Stimulated activated naive CD8-positive, alpha-beta T cell treated with anti-CD3 and anti-CD28 coated beads, Interleukin-15, Interleukin-2, amounts not matched to agents 100 U/mL and 50 U/mL, for 24 hours (primary cell): Measurements from ENCODE around the gene LTBP2.

Experiments used
- ATAC-seq: fragments of 150-1000 bp; cut with Tn5 transposase; one replicate; pipeline ENCODE4 v1.10.0; 2021
- DNase-seq: peaks from one replicate; pipeline ENCODE4 v3.0.0; 2021

Gene LTBP2

DNA sequence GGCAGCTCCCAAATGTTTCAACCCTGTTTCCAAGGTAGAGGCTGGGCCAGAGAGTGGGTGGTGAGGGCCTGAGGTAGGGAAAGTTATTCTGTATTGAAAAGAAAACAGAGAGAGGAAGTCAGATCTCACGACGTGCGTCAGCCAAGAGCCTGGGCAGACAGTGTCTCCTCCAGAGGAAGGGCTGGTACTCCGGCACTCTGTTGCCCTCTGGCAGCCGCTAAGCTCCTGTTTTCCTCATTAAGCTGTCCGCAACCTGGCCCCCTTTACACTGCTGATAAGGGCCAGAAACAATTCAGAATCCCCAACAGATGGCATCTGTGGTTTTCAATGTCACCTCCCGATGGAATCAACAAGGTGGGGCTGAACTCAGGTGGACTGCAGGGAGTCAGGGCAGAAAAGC lies 26.0 kb upstream of the LTBP2 start:
- ATAC-seq (no peak), DNase-seq (no peak)

- DNase-seq (no peak), ATAC-seq (no peak)
Measured at GRCh38 chr14:74637178-74637550, 25.1 kb upstream of the LTBP2 start.

DNA sequence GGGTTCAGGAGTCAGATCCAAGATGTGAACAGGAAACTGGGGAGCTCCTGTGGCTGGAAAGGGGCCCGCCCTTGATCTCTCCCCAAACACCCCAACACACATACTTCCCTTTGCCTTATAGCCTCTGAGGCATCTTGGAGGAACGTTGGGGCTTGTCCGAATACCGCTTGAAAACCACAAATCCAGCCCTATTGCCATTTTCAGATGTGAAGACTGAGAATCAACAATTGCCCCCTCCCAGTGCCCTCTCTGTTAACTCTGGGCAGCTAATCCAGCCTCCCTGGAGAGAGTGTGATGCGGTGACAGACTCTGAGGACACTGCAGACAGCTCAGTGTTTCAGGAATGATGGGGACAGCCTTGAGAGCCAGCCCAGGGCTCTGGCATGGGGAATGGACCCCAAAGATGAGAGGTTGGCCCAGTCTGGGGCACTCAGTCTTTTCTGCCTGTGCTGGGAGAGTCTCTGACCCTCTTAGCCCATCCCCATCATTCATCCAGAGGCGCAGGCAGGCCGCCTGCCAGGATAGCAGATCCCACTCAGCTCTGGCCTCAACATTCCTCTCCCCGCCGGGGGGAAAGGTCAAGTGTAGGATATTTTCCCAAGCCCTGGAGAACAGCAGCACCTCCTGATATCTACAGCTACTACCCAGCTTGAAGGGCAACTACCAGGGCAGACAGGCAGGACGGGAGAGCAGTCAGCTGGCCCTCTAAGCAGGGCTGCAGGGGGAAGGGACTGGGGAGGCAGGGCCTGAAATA lies 24.6 kb upstream of the LTBP2 start:
- ATAC-seq: no peak
- no peak for DNase-seq

- DNase-seq: no peak
- ATAC-seq: no peak
Measured at GRCh38 chr14:74635847-74636246, 23.8 kb upstream of the LTBP2 start.

DNA sequence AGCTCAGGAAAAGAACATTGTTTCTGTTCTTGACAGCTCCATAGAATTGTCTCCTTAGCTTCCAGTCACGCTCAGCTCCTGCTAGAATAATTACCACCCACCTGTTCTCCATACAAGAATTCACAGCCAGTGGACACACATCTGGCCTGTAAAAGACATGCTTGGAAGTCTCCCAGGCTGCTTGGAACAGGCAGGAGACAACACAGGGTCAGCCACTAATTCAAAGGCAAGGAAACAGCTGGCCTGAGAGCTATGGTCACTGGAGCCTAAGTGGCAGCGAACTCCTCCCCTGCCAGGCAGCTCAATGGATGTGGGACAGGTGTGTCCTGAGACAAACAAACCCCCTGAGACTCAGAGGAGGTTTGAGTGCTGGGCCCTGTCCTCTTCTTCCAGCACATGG lies 22.9 kb upstream of the LTBP2 start:
- no peak for ATAC-seq

GRCh38 chr14:74634481-74634880 lies 22.4 kb upstream of the LTBP2 start:
- DNase-seq: no peak

More for the DNA sequence above, 22.9 kb upstream of the LTBP2 start:
- DNase-seq: no peak

DNA sequence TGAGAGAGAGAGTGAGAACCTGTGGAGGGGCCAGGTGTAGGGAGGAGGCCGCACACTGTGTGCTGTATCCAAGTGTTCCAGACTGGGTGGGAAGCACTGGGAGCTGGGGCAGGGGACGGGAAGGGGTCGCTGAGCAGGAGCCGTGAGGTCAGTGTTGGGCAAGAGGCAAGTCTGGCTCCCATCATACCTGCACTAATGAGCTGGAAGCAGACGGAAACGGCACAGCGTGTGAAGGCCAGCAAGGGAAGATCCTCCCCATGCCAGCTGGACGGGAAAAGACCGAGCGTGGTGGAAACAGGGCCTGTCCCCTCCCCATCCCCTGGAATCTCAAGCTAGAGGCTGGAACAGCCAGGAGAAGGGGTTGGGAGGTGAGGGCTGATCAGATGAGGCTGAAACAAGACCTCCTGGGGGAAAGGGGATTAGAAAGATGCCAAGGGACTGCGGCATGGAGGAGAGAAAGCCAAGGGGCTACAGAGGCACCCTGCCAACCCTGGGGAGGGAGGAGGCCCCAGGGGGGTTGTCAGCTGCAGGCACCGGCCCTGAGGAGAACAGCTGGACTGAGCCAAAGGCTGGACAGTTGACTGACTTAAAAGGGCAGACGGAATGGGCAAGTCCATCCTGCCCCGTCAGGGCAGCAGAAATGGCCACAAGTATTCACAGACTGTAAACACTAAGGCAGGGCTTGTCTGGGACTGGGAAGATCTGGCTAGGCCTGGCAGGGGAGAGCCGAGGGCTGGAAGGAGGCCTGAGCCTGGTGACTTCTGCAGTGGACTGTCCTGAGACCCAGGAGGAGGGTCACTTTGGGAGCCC lies 19.0 kb upstream of the LTBP2 start:
- DNase-seq (no peak), ATAC-seq (no peak)

More at GRCh38 chr14:74634481-74634880, 22.4 kb upstream of the LTBP2 start:
- no peak for ATAC-seq

- ATAC-seq (no peak), DNase-seq (no peak)
Measured at GRCh38 chr14:74628418-74628817, 16.4 kb upstream of the LTBP2 start.

GRCh38 chr14:74627076-74627475 lies 15.0 kb upstream of the LTBP2 start:
- DNase-seq (no peak), ATAC-seq (no peak)

DNA sequence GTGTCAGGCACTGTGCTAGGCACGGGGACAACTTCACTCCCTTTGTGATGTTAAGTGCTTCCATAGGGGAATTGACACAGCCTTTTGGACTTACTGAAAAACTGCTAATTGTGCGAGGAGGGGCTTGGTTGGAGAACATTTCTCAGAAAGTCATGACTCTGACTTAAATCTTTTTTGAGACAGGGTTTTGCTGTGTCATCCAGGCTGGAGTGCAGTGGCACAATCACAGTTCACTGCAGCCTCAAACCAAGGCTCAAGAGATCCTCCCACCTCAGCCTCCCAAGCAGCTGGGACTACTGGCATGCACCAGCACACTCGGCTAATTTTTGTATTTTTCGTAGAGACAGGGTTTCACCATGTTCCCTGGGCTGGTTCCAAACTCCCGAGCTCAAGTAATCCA lies 10.2 kb upstream of the LTBP2 start:
- DNase-seq (no peak), ATAC-seq (no peak)

- DNase-seq (no peak), ATAC-seq (no peak)
Measured at GRCh38 chr14:74621556-74621955, 9.5 kb upstream of the LTBP2 start.

DNA sequence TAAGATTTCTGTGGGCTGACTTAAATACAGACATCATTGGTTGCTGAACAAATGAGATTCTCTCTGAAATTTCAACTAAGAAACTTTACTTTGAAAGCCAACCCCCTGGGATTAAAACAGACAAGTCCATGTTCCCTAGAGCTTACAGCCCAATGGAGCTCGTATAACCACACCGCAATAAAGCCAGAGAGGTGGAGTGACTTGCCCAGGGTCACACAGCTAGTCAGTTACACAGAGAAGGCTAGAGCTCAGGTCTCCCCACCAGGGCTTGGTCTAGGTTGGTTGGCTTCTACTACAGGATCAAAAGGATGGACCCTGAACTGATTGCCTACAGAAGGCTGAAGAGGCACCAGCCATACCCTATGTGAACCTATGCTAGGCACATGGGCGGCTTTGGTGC lies 8.9 kb upstream of the LTBP2 start:
- no peak for DNase-seq
- no peak for ATAC-seq

- peak; percentile 86 for ATAC-seq
- DNase-seq: peak; percentile 43
Measured at GRCh38 chr14:74620497-74620921, 8.5 kb upstream of the LTBP2 start.

GRCh38 chr14:74619672-74620131 lies 7.7 kb upstream of the LTBP2 start:
- DNase-seq: no peak
- no peak for ATAC-seq

- DNase-seq (peak; percentile 67), ATAC-seq (peak; percentile 78)
Measured at GRCh38 chr14:74618078-74618952, 6.3 kb upstream of the LTBP2 start.

- DNase-seq (no peak), ATAC-seq (no peak)
Measured at GRCh38 chr14:74616996-74617700, 5.1 kb upstream of the LTBP2 start.

GRCh38 chr14:74616507-74616906 lies 4.5 kb upstream of the LTBP2 start:
- no peak for ATAC-seq
- peak; percentile 48 for DNase-seq

DNA sequence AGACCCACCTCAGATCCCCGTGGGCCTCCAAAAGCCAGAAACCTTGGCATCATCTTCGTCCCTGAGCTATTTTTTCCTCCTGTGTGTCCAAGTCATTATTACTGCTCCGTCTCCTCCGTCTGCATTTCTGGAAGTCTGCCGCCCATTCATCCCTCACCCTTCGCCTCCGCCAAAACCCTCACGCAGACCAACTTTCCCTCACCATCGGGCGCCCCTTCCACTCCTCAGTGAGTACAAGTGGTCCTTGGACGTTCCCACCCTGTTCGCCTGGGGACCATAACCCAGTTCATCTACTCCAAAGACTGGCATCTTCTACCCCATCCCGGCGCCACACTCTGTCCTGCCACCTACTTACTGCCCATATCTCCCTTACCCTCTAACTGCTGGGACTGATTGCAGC lies 3.7 kb upstream of the LTBP2 start:
- DNase-seq: no peak
- ATAC-seq: no peak

GRCh38 chr14:74614508-74615495 lies 2.8 kb upstream of the LTBP2 start:
- ATAC-seq (no peak), DNase-seq (no peak)

DNA sequence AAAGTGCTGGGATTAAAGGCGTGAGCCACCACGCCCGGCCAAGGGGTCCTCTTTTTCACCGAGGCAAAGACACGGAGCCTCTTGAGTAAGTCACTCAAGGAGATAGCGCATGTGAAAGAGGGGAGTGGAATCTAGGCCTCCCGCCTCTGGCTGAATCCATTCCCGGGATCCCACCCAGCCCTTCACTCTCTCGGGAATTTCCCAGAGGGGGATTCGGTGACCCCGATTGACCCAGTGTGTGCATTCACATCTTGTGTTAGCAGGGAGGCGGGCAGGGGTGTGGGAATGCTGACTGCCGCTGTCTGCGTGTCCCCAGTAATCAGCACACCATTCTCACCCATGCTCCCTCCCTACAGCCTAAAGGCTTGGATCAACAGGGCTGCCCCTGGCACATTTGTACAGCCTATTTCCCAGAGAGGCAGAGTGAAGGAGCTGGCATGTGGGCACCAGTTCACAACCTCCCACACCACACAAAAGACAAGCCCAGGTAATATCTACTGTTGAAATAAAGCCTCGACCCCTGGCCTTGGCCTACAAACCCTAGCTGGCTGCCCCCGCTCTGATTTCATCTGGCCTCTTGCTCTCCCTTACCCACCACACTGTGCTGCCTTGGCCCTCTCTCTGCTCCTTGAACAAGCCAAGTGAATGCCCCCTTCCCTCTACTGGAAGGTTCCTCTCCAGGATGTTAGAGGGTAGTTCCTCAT lies 1.3 kb upstream of the LTBP2 start:
- ATAC-seq (no peak), DNase-seq (no peak)
